ENCODE data around the gene DDAH2.

DNA sequence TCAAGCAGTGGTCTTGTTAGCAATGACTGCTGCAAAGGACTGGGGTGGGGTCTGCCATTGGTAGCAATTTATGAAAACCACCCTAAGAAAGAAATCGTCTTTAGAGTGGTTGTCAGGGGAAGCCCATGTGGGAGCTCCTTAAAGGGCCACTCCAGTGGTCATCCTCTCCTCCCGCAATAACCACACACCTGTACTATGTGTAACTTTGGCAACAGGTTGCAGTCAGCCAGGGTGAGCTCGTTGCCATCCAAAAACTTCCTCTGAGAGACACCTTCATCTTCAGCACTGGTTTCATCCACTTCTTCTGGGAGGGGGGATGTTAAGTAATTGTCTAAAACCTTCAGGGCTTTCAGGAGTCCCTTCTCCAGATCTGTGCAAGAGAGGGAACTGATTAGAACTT is 2.9 kb upstream of the DDAH2 start:
- TF ChIP-seq TAF1 (IDR thresholded peaks at IDR 0.05; ENCODE audit: borderline replicate concordance, insufficient read depth, low read length) (no peak), POLR2AphosphoS5 (IDR thresholded peaks at IDR 0.05; ENCODE audit: low read depth, low read length) (no peak), SIN3A (IDR thresholded peaks at IDR 0.05; ENCODE audit: borderline replicate concordance, insufficient read depth, low read length) (no peak), FOXP2 (optimal IDR thresholded peaks at IDR 0.05; ENCODE audit: borderline replicate concordance, extremely low read depth, extremely low read length, insufficient read depth) (no peak)
- TF ChIP-seq, protein P1, sequence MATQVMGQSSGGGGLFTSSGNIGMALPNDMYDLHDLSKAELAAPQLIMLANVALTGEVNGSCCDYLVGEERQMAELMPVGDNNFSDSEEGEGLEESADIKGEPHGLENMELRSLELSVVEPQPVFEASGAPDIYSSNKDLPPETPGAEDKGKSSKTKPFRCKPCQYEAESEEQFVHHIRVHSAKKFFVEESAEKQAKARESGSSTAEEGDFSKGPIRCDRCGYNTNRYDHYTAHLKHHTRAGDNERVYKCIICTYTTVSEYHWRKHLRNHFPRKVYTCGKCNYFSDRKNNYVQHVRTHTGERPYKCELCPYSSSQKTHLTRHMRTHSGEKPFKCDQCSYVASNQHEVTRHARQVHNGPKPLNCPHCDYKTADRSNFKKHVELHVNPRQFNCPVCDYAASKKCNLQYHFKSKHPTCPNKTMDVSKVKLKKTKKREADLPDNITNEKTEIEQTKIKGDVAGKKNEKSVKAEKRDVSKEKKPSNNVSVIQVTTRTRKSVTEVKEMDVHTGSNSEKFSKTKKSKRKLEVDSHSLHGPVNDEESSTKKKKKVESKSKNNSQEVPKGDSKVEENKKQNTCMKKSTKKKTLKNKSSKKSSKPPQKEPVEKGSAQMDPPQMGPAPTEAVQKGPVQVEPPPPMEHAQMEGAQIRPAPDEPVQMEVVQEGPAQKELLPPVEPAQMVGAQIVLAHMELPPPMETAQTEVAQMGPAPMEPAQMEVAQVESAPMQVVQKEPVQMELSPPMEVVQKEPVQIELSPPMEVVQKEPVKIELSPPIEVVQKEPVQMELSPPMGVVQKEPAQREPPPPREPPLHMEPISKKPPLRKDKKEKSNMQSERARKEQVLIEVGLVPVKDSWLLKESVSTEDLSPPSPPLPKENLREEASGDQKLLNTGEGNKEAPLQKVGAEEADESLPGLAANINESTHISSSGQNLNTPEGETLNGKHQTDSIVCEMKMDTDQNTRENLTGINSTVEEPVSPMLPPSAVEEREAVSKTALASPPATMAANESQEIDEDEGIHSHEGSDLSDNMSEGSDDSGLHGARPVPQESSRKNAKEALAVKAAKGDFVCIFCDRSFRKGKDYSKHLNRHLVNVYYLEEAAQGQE (IDR thresholded peaks at IDR 0.05; ENCODE audit: insufficient read depth in 1 of 2, low read depth in 2 of 2, low read length in 2 of 2), result no peak
